Ishikawa (cell line): ENCODE data around the gene SCYL1.

Experiments
- CEBPB ChIP-seq: IDR thresholded peaks from 2 replicates; pipeline ENCODE4 v1.6.1; 2012
- EGR1 ChIP-seq: IDR thresholded peaks from 2 replicates; pipeline ENCODE4 v1.6.1; 2012
- EP300 ChIP-seq: IDR thresholded peaks from 2 replicates; pipeline ENCODE4 v1.6.1; 2012; ENCODE audit warnings: borderline replicate concordance
- NFIC ChIP-seq: IDR thresholded peaks from 2 replicates; pipeline ENCODE4 v1.6.1; 2012
- RAD21 ChIP-seq: IDR thresholded peaks from 2 replicates; pipeline ENCODE4 v1.6.1; 2012; ENCODE audit warnings: low read depth
- TAF1 ChIP-seq: IDR thresholded peaks from 2 replicates; pipeline ENCODE4 v1.6.1; 2012; ENCODE audit warnings: low read depth, mild to moderate bottlenecking
- TCF12 ChIP-seq: IDR thresholded peaks from 2 replicates; pipeline ENCODE4 v1.6.1; 2012; ENCODE audit warnings: low read depth
- TEAD4 ChIP-seq: IDR thresholded peaks from 2 replicates; pipeline ENCODE4 v1.6.1; 2012
- YY1 ChIP-seq: IDR thresholded peaks from 2 replicates; pipeline ENCODE4 v1.6.1; 2012; ENCODE audit warnings: low read depth
- ZBTB7A ChIP-seq: IDR thresholded peaks from 2 replicates; pipeline ENCODE4 v1.6.1; 2012; ENCODE audit warnings: low read depth
- TF ChIP-seq, protein P1 (sequence below): IDR thresholded peaks from 2 replicates; pipeline ENCODE4 v1.6.1; 2012
- TF ChIP-seq, protein P2 (sequence below): IDR thresholded peaks from 2 replicates; pipeline ENCODE4 v1.6.1; 2012
- TF ChIP-seq, protein P3 (sequence below): IDR thresholded peaks from 2 replicates; pipeline ENCODE4 v1.6.1; 2012; ENCODE audit warnings: low read depth, mild to moderate bottlenecking

DNA sequence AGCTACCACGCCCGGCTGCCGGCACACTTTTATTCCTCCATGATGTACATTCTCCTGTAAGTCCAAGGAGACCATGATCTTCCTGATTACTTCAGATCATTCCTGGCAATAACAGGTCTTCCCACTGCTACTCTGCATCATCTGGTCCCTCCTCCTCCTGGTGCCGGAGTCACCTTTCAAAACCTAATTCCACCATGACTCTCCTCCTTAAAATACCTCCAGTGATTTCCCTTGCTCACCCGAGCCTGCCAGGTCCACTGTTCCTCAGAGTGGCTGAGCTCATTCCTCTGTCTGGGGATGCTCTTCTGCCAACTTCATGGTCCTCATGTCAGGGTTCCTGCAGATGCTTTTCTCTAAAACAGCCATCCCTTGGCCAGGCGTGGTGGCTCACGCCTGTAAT, 37.1 kb downstream of the SCYL1 start:
- TF ChIP-seq ZBTB7A, result no peak
- no peak for TF ChIP-seq NFIC
- TF ChIP-seq EP300, result no peak
- TF ChIP-seq RAD21, result no peak
- TF ChIP-seq YY1, result no peak
- TF ChIP-seq TEAD4, result no peak
- TF ChIP-seq EGR1, result no peak
- TF ChIP-seq CEBPB, result no peak
- TF ChIP-seq, protein P1, sequence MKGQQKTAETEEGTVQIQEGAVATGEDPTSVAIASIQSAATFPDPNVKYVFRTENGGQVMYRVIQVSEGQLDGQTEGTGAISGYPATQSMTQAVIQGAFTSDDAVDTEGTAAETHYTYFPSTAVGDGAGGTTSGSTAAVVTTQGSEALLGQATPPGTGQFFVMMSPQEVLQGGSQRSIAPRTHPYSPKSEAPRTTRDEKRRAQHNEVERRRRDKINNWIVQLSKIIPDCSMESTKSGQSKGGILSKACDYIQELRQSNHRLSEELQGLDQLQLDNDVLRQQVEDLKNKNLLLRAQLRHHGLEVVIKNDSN, result no peak
- TF ChIP-seq, protein P2, sequence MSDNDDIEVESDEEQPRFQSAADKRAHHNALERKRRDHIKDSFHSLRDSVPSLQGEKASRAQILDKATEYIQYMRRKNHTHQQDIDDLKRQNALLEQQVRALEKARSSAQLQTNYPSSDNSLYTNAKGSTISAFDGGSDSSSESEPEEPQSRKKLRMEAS, result no peak
- TF ChIP-seq TAF1, result no peak
- no peak for TF ChIP-seq TCF12
- TF ChIP-seq, protein P3, sequence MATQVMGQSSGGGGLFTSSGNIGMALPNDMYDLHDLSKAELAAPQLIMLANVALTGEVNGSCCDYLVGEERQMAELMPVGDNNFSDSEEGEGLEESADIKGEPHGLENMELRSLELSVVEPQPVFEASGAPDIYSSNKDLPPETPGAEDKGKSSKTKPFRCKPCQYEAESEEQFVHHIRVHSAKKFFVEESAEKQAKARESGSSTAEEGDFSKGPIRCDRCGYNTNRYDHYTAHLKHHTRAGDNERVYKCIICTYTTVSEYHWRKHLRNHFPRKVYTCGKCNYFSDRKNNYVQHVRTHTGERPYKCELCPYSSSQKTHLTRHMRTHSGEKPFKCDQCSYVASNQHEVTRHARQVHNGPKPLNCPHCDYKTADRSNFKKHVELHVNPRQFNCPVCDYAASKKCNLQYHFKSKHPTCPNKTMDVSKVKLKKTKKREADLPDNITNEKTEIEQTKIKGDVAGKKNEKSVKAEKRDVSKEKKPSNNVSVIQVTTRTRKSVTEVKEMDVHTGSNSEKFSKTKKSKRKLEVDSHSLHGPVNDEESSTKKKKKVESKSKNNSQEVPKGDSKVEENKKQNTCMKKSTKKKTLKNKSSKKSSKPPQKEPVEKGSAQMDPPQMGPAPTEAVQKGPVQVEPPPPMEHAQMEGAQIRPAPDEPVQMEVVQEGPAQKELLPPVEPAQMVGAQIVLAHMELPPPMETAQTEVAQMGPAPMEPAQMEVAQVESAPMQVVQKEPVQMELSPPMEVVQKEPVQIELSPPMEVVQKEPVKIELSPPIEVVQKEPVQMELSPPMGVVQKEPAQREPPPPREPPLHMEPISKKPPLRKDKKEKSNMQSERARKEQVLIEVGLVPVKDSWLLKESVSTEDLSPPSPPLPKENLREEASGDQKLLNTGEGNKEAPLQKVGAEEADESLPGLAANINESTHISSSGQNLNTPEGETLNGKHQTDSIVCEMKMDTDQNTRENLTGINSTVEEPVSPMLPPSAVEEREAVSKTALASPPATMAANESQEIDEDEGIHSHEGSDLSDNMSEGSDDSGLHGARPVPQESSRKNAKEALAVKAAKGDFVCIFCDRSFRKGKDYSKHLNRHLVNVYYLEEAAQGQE, result no peak
